GM18520 (cell line): ENCODE measurements around the gene MYO10.
A peak's percentile ranks its signal among the peaks of the same experiment; 100 is the strongest.

ENCODE experiments used
- ATAC-seq: cut with Tn5 transposase; IDR thresholded peaks from one replicate; pipeline ENCODE4 v1.9.1; 2021; ENCODE audit not compliant: unreplicated experiment

Gene MYO10

DNA sequence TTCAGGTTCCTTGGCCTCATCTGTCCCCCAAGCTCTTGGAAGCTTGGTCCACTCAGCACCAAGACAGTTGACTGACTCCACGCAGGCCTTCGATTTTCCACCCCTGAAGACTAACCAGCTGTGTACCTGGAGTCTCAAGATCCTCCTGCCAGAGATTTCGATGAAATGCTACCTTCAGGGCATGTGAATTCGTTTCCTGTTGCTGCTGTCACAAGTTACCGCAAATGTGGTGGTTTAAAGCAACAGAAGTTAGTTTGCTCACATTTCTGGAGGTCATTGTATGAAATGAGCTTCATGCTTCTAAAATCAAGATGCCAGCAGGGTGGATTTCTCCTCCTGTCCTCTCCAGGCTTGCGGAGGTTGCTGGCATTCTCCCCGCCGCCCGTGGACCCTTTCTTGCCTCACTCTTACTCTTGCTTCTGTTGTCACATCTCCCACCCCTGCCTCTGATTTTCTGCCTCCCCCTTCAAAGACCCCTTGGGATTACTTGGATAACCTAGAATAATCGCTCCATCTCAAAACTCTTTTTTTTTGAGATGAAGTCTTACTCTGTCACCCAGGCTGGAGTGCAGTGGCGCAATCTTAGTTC lies 291.7 kb downstream of the MYO10 start:
- ATAC-seq, result no peak

GRCh38 chr5:16642867-16643266 lies 293.2 kb downstream of the MYO10 start:
- ATAC-seq, result no peak

- no peak for ATAC-seq
These were observed 296.9 kb downstream of the MYO10 start for GRCh38 chr5:16639206-16639605.

DNA sequence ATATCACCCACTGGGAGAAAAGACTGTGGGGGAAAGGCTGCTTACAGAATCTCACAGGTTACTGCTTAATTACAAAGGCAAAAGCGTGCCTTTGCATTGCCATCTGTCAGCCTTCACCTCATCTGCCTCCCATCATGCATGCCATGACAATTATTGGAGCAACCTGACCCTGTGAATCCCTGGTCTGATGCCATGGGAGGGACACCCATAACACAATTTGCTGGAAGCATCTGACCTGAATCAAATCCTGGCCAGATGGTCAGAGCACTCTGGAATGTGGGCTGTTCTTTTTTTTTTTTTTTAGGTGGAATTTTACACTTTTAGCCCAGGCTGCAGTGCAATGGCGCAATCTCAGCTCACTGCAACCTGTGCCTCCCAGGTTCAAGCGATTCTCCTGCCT lies 307.7 kb downstream of the MYO10 start:
- no peak for ATAC-seq

DNA sequence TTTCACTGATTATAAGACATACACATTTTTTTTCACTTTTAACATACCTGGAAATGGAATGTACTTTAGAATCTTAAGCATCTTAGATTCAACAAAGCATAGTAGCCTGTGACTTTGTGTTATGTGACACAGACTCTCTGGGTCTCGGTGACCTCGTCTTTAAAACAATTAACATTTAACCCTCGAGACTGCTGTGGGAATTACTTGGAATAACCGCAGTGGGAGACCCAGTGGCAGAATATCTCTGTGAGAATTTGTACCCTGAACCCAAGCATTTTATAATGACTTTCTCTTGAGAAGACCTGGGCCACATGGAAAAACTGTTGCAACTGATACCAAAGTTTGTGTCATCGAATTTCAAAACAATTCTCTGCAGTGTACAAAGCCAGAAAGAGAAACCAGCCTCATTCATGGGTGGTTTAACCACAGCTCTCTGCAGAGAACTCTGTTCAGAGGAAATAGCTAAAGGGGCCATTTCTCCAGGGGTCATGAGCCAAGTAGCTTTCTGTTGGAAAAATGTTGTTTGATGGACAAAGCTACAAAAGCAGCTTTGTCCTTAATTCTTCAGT lies 309.3 kb downstream of the MYO10 start:
- peak; percentile 50 for ATAC-seq

GRCh38 chr5:16625096-16625495 lies 311.0 kb downstream of the MYO10 start:
- ATAC-seq, result no peak

DNA sequence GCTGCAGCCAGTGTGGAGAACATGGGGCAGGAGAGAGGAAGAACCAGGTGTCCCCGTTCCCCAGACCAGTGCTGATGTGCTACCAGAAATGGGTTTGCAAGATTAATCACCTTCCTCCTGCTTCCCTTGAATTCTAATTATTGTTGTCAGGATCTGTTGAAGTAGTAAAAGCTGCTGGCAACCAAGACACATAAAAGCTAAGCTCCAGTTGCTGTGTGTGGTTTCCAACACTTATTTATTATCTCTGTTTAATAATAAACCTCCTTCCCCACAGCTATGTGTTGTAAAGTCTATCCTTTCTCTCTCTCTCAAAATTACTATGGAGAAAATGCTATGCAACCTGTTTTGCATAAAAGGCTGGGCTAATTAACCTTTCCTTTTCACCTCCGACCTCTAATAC lies 317.0 kb downstream of the MYO10 start:
- no peak for ATAC-seq

DNA sequence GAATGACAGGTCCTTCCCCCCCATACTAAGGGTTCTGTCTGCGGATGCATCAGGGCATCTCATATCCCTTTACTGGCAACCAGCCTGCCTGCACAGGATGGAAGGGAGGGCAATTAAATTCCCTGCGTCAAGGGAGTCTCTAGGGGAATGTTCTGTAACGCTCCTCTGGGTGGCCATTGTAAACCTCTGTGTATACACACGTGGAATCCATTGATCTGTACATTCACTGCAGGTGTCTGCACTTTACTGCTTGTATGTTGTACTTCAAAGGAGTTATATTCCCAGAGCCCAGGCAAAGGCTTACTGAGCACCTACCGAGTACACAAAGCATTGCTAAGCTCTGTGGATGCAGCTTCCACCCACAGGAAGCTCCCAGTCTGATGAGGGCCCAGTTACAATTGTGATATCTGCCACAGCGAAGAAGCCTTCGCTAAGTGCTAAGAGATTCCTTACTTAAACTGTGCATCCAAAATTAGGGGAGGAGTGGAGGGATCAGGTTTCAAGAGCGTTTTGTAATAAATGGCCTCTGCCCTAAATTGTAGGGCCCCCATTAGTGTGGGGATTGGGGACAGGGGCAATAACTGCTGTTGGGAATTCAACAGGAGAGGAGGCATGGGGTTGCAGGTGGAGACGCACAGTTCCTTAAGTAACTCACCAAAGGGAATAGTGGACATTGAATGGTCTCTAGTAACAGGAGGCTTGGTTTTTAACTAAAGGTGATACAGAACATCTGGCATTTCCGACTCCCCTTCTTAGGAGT lies 317.8 kb downstream of the MYO10 start:
- ATAC-seq, result no peak

GRCh38 chr5:16617274-16617968 lies 318.7 kb downstream of the MYO10 start:
- ATAC-seq, result no peak

GRCh38 chr5:16616536-16617273 lies 319.4 kb downstream of the MYO10 start, which contains the start of gene RETREG1:
Gene RETREG1 (minus strand): TSS chr5:16616997. CDS start chr5:16616971, 26 bp downstream.
- peak; percentile 55 for ATAC-seq

DNA sequence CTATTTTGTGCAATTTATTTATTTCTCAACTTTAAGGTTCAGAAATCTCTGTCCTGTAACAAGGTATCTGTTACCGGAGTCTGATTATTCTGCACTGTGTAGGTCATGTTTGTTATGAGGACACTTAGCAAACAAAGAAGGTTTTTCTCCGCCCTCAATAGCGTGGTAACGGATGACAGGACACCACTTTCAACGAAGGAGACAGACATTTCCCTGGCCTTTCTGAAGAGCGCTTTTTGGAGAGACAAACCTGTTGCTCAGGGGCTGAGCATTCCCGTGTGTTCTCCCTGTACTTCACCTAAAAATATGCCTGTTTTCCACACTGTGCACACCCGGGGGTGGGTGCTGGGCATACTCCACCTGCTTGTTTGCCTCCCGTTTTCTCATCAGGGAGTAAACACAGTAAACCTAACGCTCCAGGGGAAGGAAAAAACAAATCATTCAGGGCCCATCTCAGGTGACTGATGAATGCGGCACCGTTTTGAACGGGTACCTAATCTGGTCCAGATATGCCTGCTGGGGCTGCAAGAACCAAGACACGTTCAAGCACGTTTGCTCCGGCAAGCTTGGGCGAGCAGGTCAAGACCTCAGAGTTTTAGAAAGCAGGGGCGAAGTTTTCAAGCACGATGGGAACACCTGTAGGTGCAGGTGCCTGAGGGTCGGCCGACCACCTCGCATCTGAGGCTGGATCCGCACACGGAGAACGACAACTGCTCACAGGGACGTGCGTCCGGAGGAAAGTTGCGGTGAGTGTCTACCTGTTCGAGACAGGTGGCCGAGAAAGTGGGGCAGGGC lies 320.1 kb downstream of the MYO10 start:
- no peak for ATAC-seq

- ATAC-seq, result no peak
These were observed 324.1 kb downstream of the MYO10 start for GRCh38 chr5:16612007-16612406.
